Common myeloid progenitor, CD34-positive (primary cell): ENCODE results near the gene PPM1L.

Experiments used
- CTCF ChIA-PET: fragments of 350-600 bp; sonication (Branson Sonifier 250); formaldehyde crosslinking; loops from one replicate; lab custom pipeline; 2021; ENCODE audit warnings: antibody characterized with exemption; lab: Charles Lee
- POLR2A ChIA-PET: fragments of 350-600 bp; sonication (Branson Sonifier 250); formaldehyde crosslinking; loops from one replicate; lab custom pipeline; 2021; ENCODE audit warnings: antibody characterized with exemption; lab: Charles Lee
- DNase-seq, 3 donors: peaks; one replicate each; pipeline versions ENCODE4 v3.0.0 to v3.0.0-alpha.2; 2013
- H3K27ac ChIP-seq, 2 experiments: 1 replicate in 1 of 2; 2 replicates in 1 of 2; pipeline ENCODE4 v1.7.0; 2013; ENCODE audit warnings: inconsistent platforms in 2 of 2, low read length in 2 of 2, mild to moderate bottlenecking in 2 of 2, low read depth in 1 of 2, moderate library complexity in 1 of 2; ENCODE audit not compliant: severe bottlenecking in 2 of 2, insufficient read depth in 1 of 2, poor library complexity in 1 of 2
- H3K27me3 ChIP-seq, 5 experiments: replicated peaks in 2 of 5; 1 replicate in 3 of 5; 2 replicates in 2 of 5; pipeline versions ENCODE4 v1.6.1 to v1.7.0; 2013; ENCODE audit warnings: low read length in 4 of 5, mild to moderate bottlenecking in 2 of 5, moderate library complexity in 2 of 5, inconsistent platforms in 1 of 5; ENCODE audit not compliant: insufficient read depth in 5 of 5, control insufficient read depth in 4 of 5
- H3K36me3 ChIP-seq, 4 experiments: 1 replicate in 2 of 4; 2 replicates in 2 of 4; pipeline versions ENCODE4 v1.6.1 to v1.7.0; 2013; ENCODE audit warnings: low read length in 3 of 4, control low read depth in 1 of 4, mild to moderate bottlenecking in 1 of 4; ENCODE audit not compliant: control insufficient read depth in 4 of 4, insufficient read depth in 4 of 4
- H3K4me1 ChIP-seq, 4 experiments: 1 replicate in 3 of 4; 2 replicates in 1 of 4; pipeline versions ENCODE4 v1.6.1 to v1.7.1; 2013; ENCODE audit warnings: low read length in 3 of 4, mild to moderate bottlenecking in 3 of 4, control low read depth in 1 of 4, inconsistent platforms in 1 of 4, moderate library complexity in 1 of 4; ENCODE audit not compliant: control insufficient read depth in 4 of 4, insufficient read depth in 4 of 4; ENCODE audit errors: control extremely low read depth in 1 of 4
- H3K4me3 ChIP-seq, 7 experiments: 1 replicate in 4 of 7; 2 replicates in 3 of 7; pipeline versions ENCODE4 v1.5.1 to v1.7.0; 2013; ENCODE audit warnings: mild to moderate bottlenecking in 7 of 7, low read length in 6 of 7, moderate library complexity in 6 of 7, inconsistent platforms in 2 of 7, low read depth in 2 of 7, control low read depth in 1 of 7; ENCODE audit not compliant: insufficient read depth in 4 of 7, control insufficient read depth in 1 of 7; ENCODE audit errors: extremely low read depth in 1 of 7
- H3K9me3 ChIP-seq, 5 experiments: 1 replicate in 4 of 5; 2 replicates in 1 of 5; pipeline versions ENCODE4 v1.6.1 to v1.7.1; 2013; ENCODE audit warnings: low read length in 4 of 5, mild to moderate bottlenecking in 2 of 5, inconsistent platforms in 1 of 5, low read depth in 1 of 5, moderate library complexity in 1 of 5; ENCODE audit not compliant: control insufficient read depth in 4 of 5, insufficient read depth in 2 of 5; ENCODE audit errors: control extremely low read depth in 1 of 5
- WGBS: methylation state at CpG from one replicate; pipeline ENCODE4 v1.1.5; 2013; ENCODE audit not compliant: insufficient coverage; 5-methylcytosine and 5-hydroxymethylcytosine counted together

PPM1L gene

GRCh38 chr3:160963949-160964348 is 207.9 kb downstream of the PPM1L start:
- no peaks in the 10 kb centered on the region for H3K27me3 ChIP-seq
- WGBS = no CpG with 5 or more reads among the region's 1 CpG
- CTCF ChIA-PET = no interaction called here

GRCh38 chr3:160968761-160969160 is 212.7 kb downstream of the PPM1L start:
- Histone ChIP-seq H3K27me3 (no peaks in the 10 kb centered on the region), H3K9me3 (peaks cover 0 to 7% (median 5%) of the 10 kb centered on the region in 5 experiments), H3K36me3 (no peaks in the 10 kb centered on the region), H3K27ac (no peak overlapping the region), H3K4me3 (no peak overlapping the region), H3K4me1 (peaks cover 5 to 25% (median 11%) of the 10 kb centered on the region in 4 experiments)
- 40% methylated on average over 2 of the region's 2 CpGs for WGBS
- DNase-seq = no peak
- POLR2A ChIA-PET = no interaction called here
- CTCF ChIA-PET = interaction anchor here (0.9 to 1.4 kb wide), 4 partner anchors 11 to 43 kb away, joined by 3 to 6 read pairs (median 4); no protein-coding TSS in a partner anchor

More at GRCh38 chr3:160963949-160964348, 207.9 kb downstream of the PPM1L start:
- DNase-seq = no peak
- H3K27ac ChIP-seq = no peak overlapping the region
- H3K36me3 ChIP-seq = no peaks in the 10 kb centered on the region
- peaks cover 0 to 2% (median 0%) of the 10 kb centered on the region in 4 experiments for H3K4me1 ChIP-seq
- POLR2A ChIA-PET = no interaction called here
- peaks cover 0 to 7% (median 5%) of the 10 kb centered on the region in 5 experiments for H3K9me3 ChIP-seq
- H3K4me3 ChIP-seq = no peak overlapping the region

- peaks cover 8 to 32% (median 16%) of the 10 kb centered on the region in 4 experiments for H3K4me1 ChIP-seq
- H3K9me3 ChIP-seq = no peaks in the 10 kb centered on the region
- CTCF ChIA-PET = no interaction called here
- H3K27me3 ChIP-seq = no peaks in the 10 kb centered on the region
- POLR2A ChIA-PET = interaction anchor here (0.6 kb wide), 1 partner anchor 99 kb away, joined by 4 read pairs; no protein-coding TSS in a partner anchor
- no peaks in the 10 kb centered on the region for H3K36me3 ChIP-seq
- no peak overlapping the region for H3K27ac ChIP-seq
- peak; percentile 63 to 84 (median 73) for DNase-seq
- WGBS = no CpG with 5 or more reads among the region's 2 CpGs
- peak overlapping the region in 1 of 7 experiments; percentile 33 for H3K4me3 ChIP-seq
These were observed 217.2 kb downstream of the PPM1L start for GRCh38 chr3:160973067-160973809.

GRCh38 chr3:160977773-160978172 is 221.7 kb downstream of the PPM1L start:
- POLR2A ChIA-PET = no interaction called here

GRCh38 chr3:160980740-160981139 is 224.7 kb downstream of the PPM1L start:
- Histone ChIP-seq H3K4me3 (no peak overlapping the region), H3K27me3 (no peaks in the 10 kb centered on the region), H3K27ac (no peak overlapping the region), H3K9me3 (peaks cover 0 to 5% (median 0%) of the 10 kb centered on the region in 5 experiments), H3K36me3 (peaks cover 0 to 4% (median 0%) of the 10 kb centered on the region in 4 experiments), H3K4me1 (peaks cover 17 to 39% (median 24%) of the 10 kb centered on the region in 4 experiments)
- 89% methylated on average over 1 of the region's 2 CpGs for WGBS
- ChIA-PET POLR2A (no interaction called here), CTCF (interaction anchor here (1.1 kb wide), 1 partner anchor 12 kb away, joined by 4 read pairs; no protein-coding TSS in a partner anchor)
- DNase-seq = peak in 2 of 3 donors; percentile 44 to 53

More at GRCh38 chr3:160977773-160978172, 221.7 kb downstream of the PPM1L start:
- CTCF ChIA-PET = interaction anchor here (0.9 to 1.7 kb wide), 3 partner anchors 9 to 243 kb away, joined by 3 to 7 read pairs (median 3); partner anchors contain the start of gene NMD3
- Histone ChIP-seq H3K9me3 (peaks cover 0 to 5% (median 0%) of the 10 kb centered on the region in 5 experiments), H3K36me3 (peaks cover 0 to 4% (median 0%) of the 10 kb centered on the region in 4 experiments), H3K4me3 (peak overlapping the region in 1 of 7 experiments; percentile 35), H3K4me1 (peaks cover 17 to 37% (median 29%) of the 10 kb centered on the region in 4 experiments), H3K27ac (no peak overlapping the region), H3K27me3 (no peaks in the 10 kb centered on the region)
- DNase-seq = peak in 2 of 3 donors; percentile 20 to 40

GRCh38 chr3:160981217-160981938 is 225.3 kb downstream of the PPM1L start:
- ChIA-PET POLR2A (no interaction called here), CTCF (interaction anchor here (1.0 to 1.3 kb wide), 3 partner anchors 13 to 91 kb away, joined by 3 to 4 read pairs (median 4); no protein-coding TSS in a partner anchor)
- H3K27ac ChIP-seq = no peak overlapping the region
- no peak overlapping the region for H3K4me3 ChIP-seq
- DNase-seq = peak; percentile 68 to 93 (median 90)
- no peaks in the 10 kb centered on the region for H3K27me3 ChIP-seq
- WGBS = 100% methylated on average over 2 of the region's 3 CpGs
- H3K36me3 ChIP-seq = peaks cover 0 to 4% (median 0%) of the 10 kb centered on the region in 4 experiments
- peaks cover 17 to 43% (median 24%) of the 10 kb centered on the region in 4 experiments for H3K4me1 ChIP-seq
- peaks cover 0 to 5% (median 0%) of the 10 kb centered on the region in 5 experiments for H3K9me3 ChIP-seq
